Ovary (tissue), 3 donors: ENCODE results near the gene FOLR1.

Experiments used
- POLR2A ChIP-seq: fragments of 450-650 bp; IDR thresholded peaks from one replicate; pipeline ENCODE4 v1.6.1; 2017; ENCODE audit warnings: antibody characterized with exemption, mild to moderate bottlenecking, moderate library complexity
- TF ChIP-seq, protein P1 (sequence below), 3 donors: fragments of 450-650 bp in 2 of 3; fragments of 200-600 bp in 1 of 3; IDR thresholded peaks; one replicate each; pipeline versions ENCODE4 v1.5.1 to v1.8.0; 2016 to 2022; ENCODE audit warnings: antibody characterized with exemption in 3 of 3, mild to moderate bottlenecking in 1 of 3
- donor health status: DM: no; HTN: no; CAD: no.

DNA sequence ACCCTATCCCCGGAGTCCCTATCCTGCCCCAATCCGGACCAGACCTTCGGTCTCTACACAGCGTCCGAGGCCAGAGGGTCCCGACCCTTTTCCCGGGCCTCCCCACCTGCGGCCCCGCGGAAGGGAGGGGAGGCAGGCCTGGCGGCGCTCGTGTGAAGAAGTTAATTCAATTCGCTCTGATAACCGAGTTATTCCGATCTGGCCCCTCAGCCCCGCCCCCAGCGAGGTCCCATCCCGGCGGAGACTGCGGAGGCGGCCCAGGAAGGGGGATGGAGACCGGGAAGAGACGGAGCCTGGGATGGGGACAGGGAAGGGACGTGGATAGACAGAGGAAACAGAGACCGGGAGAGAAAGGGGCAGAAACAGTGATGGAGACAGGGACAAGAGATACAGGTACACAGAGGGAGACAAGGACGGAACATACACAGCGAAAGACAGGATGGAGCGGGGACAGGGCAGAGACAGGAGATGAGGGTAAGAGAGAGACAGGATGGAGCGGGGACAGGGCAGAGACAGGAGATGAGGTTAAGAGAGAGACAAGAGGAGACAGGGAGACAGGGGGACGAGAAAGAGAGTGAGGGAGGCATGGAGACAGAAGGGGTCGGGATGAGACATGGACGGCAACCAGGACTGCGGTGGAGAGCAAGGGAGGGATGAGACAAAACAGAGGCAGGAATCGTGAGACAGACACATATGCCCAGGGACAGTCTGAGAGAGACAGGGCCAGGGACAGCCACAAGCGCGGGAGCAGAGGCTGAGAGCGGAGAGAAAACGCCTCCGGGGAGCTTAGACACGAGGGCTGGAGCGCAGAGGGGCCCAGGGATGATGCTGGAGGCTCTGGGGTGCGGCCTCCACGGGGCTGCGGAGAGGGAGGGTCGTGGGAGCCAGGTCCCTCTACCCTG, 52.7 kb downstream of the FOLR1 start:
- no peak for TF ChIP-seq POLR2A
- TF ChIP-seq, protein P1, sequence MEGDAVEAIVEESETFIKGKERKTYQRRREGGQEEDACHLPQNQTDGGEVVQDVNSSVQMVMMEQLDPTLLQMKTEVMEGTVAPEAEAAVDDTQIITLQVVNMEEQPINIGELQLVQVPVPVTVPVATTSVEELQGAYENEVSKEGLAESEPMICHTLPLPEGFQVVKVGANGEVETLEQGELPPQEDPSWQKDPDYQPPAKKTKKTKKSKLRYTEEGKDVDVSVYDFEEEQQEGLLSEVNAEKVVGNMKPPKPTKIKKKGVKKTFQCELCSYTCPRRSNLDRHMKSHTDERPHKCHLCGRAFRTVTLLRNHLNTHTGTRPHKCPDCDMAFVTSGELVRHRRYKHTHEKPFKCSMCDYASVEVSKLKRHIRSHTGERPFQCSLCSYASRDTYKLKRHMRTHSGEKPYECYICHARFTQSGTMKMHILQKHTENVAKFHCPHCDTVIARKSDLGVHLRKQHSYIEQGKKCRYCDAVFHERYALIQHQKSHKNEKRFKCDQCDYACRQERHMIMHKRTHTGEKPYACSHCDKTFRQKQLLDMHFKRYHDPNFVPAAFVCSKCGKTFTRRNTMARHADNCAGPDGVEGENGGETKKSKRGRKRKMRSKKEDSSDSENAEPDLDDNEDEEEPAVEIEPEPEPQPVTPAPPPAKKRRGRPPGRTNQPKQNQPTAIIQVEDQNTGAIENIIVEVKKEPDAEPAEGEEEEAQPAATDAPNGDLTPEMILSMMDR (IDR thresholded peaks at IDR 0.05): no peak
